Sigmoid colon (tissue), 4 donors: ENCODE data around the gene TSC22D1.

Source experiments
- EP300 ChIP-seq, 4 donors: sonication (generic); formaldehyde crosslinking; IDR thresholded peaks; one replicate each; pipeline ENCODE4 v1.6.1; 2017; ENCODE audit warnings: antibody characterized with exemption in 4 of 4
- POLR2A ChIP-seq, 2 donors: fragments of 450-650 bp; IDR thresholded peaks; one replicate each; pipeline ENCODE4 v1.6.1; 2016; ENCODE audit warnings: antibody characterized with exemption in 2 of 2, mild to moderate bottlenecking in 2 of 2, moderate library complexity in 2 of 2
- POLR2AphosphoS5 ChIP-seq, 4 donors: sonication (generic); formaldehyde crosslinking; IDR thresholded peaks; one replicate each; pipeline ENCODE4 v1.6.1; 2017; ENCODE audit warnings: antibody characterized with exemption in 4 of 4
- TF ChIP-seq, protein P1 (sequence below), 4 experiments: fragments of 450-650 bp in 3 of 4; fragments of 200-600 bp in 1 of 4; IDR thresholded peaks; one replicate each; pipeline ENCODE4 v1.5.1; 2016 to 2019; ENCODE audit warnings: antibody characterized with exemption in 4 of 4, mild to moderate bottlenecking in 3 of 4, moderate library complexity in 2 of 4

DNA sequence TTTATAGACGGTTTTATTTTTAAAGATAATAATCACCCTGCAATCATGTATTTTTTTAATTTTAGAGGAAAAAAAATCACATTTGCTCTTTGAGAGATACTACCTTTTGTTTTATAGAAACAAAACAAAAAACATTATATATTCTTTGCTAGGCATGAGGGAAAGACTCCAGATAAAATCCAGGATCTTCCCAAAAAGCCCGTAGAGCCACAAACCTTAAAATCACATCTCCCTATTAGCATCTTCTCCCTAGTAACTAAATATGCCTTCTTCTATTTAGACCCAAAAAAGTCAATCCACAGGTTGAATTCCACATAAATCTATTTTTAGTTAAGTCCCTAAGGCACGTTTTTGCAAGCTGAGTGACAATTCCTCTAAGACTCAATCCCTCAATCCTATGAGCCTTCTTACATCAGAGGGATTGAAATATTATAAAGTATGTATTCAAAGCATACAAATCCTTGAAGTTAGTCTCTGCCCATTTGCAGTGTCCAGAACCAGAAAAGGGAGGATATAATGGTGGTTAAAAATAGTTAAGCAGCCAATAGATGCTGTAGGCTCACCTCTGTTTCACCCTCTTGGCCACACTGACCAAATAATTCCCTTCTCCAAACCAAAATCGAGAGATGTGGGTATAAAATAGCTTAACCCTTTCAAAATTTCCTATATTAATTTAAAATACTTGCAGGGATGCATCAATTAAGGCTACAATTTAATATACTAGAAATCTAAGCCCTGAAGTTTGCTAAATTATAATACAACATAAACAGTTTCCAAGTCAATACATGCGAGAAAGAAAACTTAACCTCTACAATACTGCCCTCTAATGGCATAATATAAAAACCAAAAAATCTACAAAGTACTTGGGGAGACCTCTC is 138.5 kb downstream of the TSC22D1 start:
- TF ChIP-seq, protein P1, sequence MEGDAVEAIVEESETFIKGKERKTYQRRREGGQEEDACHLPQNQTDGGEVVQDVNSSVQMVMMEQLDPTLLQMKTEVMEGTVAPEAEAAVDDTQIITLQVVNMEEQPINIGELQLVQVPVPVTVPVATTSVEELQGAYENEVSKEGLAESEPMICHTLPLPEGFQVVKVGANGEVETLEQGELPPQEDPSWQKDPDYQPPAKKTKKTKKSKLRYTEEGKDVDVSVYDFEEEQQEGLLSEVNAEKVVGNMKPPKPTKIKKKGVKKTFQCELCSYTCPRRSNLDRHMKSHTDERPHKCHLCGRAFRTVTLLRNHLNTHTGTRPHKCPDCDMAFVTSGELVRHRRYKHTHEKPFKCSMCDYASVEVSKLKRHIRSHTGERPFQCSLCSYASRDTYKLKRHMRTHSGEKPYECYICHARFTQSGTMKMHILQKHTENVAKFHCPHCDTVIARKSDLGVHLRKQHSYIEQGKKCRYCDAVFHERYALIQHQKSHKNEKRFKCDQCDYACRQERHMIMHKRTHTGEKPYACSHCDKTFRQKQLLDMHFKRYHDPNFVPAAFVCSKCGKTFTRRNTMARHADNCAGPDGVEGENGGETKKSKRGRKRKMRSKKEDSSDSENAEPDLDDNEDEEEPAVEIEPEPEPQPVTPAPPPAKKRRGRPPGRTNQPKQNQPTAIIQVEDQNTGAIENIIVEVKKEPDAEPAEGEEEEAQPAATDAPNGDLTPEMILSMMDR (IDR thresholded peaks at IDR 0.05) = peak; percentile 36 to 71 (median 42)
- TF ChIP-seq POLR2AphosphoS5 (IDR thresholded peaks at IDR 0.05) (no peak), POLR2A (IDR thresholded peaks at IDR 0.05) (no peak), EP300 (IDR thresholded peaks at IDR 0.05) (no peak)
